HG02852 (cell line): ENCODE data around the gene PPP1R15B.

ENCODE experiments used
- ATAC-seq: cut with Tn5 transposase; IDR thresholded peaks from one replicate; pipeline ENCODE4 v1.9.1; 2021; ENCODE audit warnings: mild to moderate bottlenecking, moderate library complexity; ENCODE audit not compliant: unreplicated experiment

PPP1R15B gene

GRCh38 chr1:204404629-204405028 is 7.0 kb downstream of the PPP1R15B start:
- no peak for ATAC-seq

- ATAC-seq, result no peak
These were observed 9.2 kb downstream of the PPP1R15B start for GRCh38 chr1:204402391-204402790.

- ATAC-seq, result no peak
These were observed 9.9 kb downstream of the PPP1R15B start for GRCh38 chr1:204401730-204402129.

GRCh38 chr1:204400882-204401510 is 10.6 kb downstream of the PPP1R15B start:
- no peak for ATAC-seq

DNA sequence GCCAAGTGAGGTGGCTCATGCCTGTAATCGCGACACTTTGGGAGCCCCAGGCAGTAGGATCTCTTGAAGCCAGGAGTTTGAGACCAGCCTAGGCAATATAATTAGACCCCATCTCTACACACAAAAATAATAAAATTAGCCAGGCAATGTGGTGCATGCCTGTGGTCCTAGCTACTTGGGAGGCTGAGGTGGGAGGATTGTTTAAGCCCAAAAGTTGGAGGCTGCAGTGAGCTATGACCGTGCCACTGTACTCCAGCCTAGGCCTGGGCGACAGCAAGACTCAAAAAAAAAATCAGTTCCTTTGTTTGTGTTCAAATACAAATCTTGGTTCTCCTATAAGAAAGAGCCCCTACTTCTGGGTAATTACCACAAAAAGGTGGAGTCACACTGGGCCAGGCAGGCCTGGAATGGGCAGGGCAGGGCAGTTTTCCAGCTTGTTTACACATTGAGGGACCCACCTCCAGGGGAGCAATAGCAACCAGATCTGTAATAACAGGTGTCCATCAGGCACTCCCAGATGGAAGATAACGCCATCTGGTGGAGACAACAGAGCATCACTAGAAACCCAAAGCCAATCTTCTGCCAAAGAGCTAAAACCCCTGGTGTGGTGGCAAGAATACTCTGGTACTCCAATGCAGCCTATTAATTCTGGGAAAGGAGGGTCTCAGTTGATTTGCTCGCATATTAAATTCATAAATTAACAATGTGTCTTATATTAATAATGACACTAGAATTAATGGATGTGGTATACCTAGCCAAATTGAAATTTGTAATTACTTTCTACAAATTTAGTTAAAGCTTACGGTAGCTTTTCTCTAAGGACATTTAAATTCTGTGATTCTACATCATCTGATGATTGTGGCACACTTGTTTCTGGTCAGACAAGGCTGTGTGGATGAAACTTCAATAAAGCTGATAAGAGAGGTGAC is 13.2 kb downstream of the PPP1R15B start:
- ATAC-seq, result peak; percentile 62

- ATAC-seq, result no peak
These were observed 15.5 kb downstream of the PPP1R15B start for GRCh38 chr1:204396015-204396583.

- ATAC-seq, result no peak
These were observed 20.0 kb downstream of the PPP1R15B start for GRCh38 chr1:204391629-204392028.

DNA sequence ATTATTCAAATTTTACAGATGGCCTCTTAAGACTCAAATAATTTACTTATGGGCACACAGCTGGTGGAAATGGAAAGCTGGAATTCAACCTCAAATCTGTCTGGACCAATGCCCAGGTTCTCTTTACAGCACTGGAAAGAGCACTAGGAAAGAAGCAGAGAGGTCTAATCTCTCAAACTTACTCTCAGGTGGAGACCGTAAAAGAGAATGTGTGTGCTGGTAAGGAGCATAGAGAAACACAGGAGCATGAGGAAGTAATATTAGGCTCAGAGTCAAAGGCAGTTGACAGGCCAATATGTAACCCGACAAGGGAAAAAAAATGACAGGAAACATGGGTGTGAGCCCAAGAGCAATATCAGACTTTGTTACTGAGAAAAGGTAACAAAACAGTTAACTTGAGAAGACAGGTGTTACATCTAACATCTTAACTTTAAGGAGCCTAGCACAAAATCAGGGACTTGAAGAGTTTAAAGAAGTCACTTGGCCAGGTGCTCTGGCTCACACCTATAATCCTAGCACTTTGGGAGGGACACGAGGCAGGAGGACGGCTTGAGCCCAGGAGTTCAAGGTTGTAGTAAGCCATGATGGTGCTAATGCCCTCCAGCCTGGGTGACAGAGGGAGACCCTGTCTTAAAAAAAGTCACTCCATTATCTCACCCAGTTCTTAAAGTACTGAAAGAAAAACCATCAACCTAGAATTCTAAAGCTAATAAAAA is 20.7 kb downstream of the PPP1R15B start:
- ATAC-seq, result no peak

GRCh38 chr1:204385727-204386126 is 25.9 kb downstream of the PPP1R15B start:
- ATAC-seq, result no peak

DNA sequence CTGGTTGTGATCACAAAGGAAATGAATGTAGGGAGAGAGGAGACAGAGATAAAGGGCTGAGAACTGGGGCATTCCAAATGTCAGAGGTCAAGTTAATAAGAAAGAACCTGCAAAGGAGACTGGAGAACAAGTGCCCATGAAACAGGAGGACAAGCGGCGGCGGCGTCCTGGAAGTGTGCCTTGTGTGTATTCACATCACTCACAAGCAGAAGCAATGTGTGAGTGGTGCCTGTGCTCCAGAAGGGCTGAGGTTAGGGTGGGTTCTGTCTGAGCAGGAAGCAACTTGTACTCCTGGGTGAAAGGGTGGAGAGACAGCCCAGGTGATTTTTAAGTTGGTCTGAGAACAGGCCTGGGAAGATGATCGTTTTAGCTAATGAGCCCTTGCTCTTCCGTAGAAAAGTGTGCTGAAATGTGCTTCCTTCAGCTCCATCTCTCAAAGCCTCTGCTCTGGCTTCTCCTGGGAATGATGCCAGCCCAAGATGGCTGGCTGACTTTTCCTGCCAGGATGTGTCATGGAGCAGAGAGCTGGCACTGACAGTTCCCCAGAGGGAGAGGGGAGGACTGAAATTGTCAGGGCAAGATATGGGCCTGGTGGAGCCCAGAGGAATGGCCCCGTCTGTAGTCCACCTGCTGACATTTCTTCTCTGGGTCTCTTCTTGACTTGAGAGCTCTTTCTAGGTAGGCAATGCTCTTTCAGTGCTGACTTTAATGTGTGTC is 26.8 kb downstream of the PPP1R15B start:
- ATAC-seq, result no peak

GRCh38 chr1:204383163-204383904 is 28.3 kb downstream of the PPP1R15B start:
- no peak for ATAC-seq

GRCh38 chr1:204382714-204383083 is 28.9 kb downstream of the PPP1R15B start:
- no peak for ATAC-seq

- no peak for ATAC-seq
These were observed 31.3 kb downstream of the PPP1R15B start for GRCh38 chr1:204380293-204380831.

- peak; percentile 67 for ATAC-seq
These were observed 33.6 kb downstream of the PPP1R15B start for GRCh38 chr1:204377800-204378668.

DNA sequence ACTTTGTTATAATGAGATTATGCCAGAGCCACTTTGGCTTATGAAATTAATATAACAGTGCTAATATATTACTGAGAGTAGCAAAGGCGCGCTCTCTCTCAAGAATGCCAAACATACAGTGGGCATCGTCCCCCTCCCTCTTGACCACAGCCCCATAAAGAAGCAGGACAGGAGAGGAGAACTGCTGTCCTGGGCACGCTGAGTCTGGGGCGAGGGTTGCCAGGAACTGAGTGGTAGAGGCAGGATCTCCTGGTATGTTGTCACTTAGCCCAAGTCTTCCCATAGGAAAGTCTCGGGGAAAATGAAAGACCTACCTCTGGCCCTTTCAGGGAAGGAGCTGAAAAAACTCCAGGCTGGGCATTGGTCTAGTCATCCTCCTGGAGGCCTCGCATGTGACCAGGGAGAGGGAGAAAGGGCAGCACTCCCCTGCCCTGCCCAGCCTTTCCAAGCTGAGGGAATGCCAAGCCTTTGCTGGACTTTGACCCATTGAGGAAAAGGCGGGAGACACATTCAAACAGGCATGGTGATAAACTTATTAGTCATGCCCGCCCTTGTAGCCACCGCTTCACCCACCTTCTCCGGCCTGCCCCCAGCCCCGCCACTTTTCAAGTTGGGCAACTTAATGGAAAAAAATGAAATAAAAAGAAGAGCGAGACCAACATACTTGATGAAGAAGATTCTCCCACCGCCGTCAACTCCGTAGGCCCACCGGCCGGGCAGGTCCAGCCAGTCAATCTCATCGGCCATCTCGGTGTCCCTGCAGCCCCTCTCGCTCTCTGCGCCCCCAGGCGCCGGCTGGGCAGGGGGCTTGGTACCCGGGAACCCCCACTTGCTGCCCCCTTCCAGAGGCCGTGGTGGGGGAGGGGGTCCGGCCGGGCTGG is 34.5 kb downstream of the PPP1R15B start:
- no peak for ATAC-seq

- ATAC-seq, result no peak
These were observed 35.2 kb downstream of the PPP1R15B start for GRCh38 chr1:204376465-204376864.

GRCh38 chr1:204373911-204374310 is 37.7 kb downstream of the PPP1R15B start:
- ATAC-seq, result no peak

- ATAC-seq, result no peak
These were observed 41.4 kb downstream of the PPP1R15B start for GRCh38 chr1:204370176-204370575.
